ENCODE measurements around the gene LRP2BP.
"Not testable (repeated sequence)": the region's sequence is repeated elsewhere in the genome, so short reads cannot be mapped to it uniquely, and the experiment has no call there.

Gene LRP2BP

GRCh38 chr4:185394568-185395237 is 1.0 kb downstream of the LRP2BP start:
- DNase-seq: no peak

GRCh38 chr4:185392156-185392555 is 3.6 kb downstream of the LRP2BP start:
- no peak for DNase-seq

GRCh38 chr4:185390941-185391340 is 4.8 kb downstream of the LRP2BP start:
- DNase-seq: no peak

- no peak for DNase-seq
These were observed 7.8 kb downstream of the LRP2BP start for GRCh38 chr4:185387957-185388356.

- no peak for DNase-seq
These were observed 10.8 kb downstream of the LRP2BP start for GRCh38 chr4:185384930-185385331.

GRCh38 chr4:185384061-185384460 is 11.7 kb downstream of the LRP2BP start:
- DNase-seq: no peak

GRCh38 chr4:185383451-185383850 is 12.3 kb downstream of the LRP2BP start:
- DNase-seq: no peak

GRCh38 chr4:185382754-185383153 is 13.0 kb downstream of the LRP2BP start:
- DNase-seq: no peak

- no peak for DNase-seq
These were observed 14.2 kb downstream of the LRP2BP start for GRCh38 chr4:185381288-185382196.

- DNase-seq: no peak
These were observed 15.4 kb downstream of the LRP2BP start for GRCh38 chr4:185380320-185380719.

GRCh38 chr4:185379326-185380295 is 16.1 kb downstream of the LRP2BP start:
- DNase-seq: no peak

GRCh38 chr4:185378264-185378663 is 17.5 kb downstream of the LRP2BP start:
- no peak for DNase-seq

- DNase-seq: no peak
These were observed 21.2 kb downstream of the LRP2BP start for GRCh38 chr4:185374573-185374972.

- DNase-seq: no peak
These were observed 21.7 kb downstream of the LRP2BP start for GRCh38 chr4:185374027-185374426.

GRCh38 chr4:185371702-185372101 is 24.0 kb downstream of the LRP2BP start:
- no peak for DNase-seq

GRCh38 chr4:185370268-185370949 is 25.3 kb downstream of the LRP2BP start:
- DNase-seq: no peak

- DNase-seq: no peak
These were observed 26.0 kb downstream of the LRP2BP start for GRCh38 chr4:185369731-185370130.

GRCh38 chr4:185364886-185365285 is 30.8 kb downstream of the LRP2BP start:
- no peak for DNase-seq

GRCh38 chr4:185363251-185363650 is 32.5 kb downstream of the LRP2BP start:
- DNase-seq: no peak

- DNase-seq: not testable (repeated sequence)
These were observed 33.2 kb downstream of the LRP2BP start for GRCh38 chr4:185362570-185362969.

- DNase-seq: no peak
These were observed 33.9 kb downstream of the LRP2BP start for GRCh38 chr4:185361872-185362271.

- DNase-seq: no peak
These were observed 35.8 kb downstream of the LRP2BP start for GRCh38 chr4:185359767-185360446.

Data from activated CD4-positive, alpha-beta T cell treated with anti-CD3 and anti-CD28 coated beads for 1 hour (primary cell).